GM12878 (cell line): Measurements from ENCODE around the gene SPATA18. TPM values are rescaled to one million over a fixed set of nuclear protein-coding genes. Genes with fewer than 3 reads are reported as not detected.

Source experiments
- ATAC-seq: fragments of 200-7000 bp; cut with Tn5 transposase; 3 replicates; pipeline ENCODE4 v1.9.1; 2020; ENCODE audit warnings: mild to moderate bottlenecking, moderate library complexity
- BruUV-seq: library from RNA; stranded (reverse); fragments of 400-500 nt; replicated peaks from 2 replicates; lab custom pipeline; 2021; lab: Mats Ljungman, UMichigan
- CTCF ChIA-PET: fragments of 300-600 bp; sonication (Branson Sonifier 250); formaldehyde crosslinking; extraction: SDS; loops from one replicate; lab custom pipeline; 2021; ENCODE audit warnings: inconsistent platforms; lab: Yijun Ruan, JAX
- POLR2A ChIA-PET: fragments of 350-600 bp; formaldehyde crosslinking; extraction: SDS; loops from one replicate; lab custom pipeline; 2021; ENCODE audit warnings: inconsistent platforms; lab: Charles Lee
- RAD21 ChIA-PET: fragments of 300-600 bp; sonication (Branson Sonifier 250); formaldehyde crosslinking; loops from one replicate; lab custom pipeline; 2023; ENCODE audit warnings: antibody characterized with exemption; ENCODE audit not compliant: unreplicated experiment; lab: Charles Lee
- SMC1A ChIA-PET: fragments of 300-600 bp; sonication (Branson Sonifier 250); formaldehyde crosslinking; loops from one replicate; lab custom pipeline; 2023; ENCODE audit not compliant: unreplicated experiment, uncharacterized antibody; lab: Charles Lee
- DNase-seq: peaks from one replicate; pipeline ENCODE4 v3.0.0-alpha.2; 2011; ENCODE audit warnings: low read depth, low spot score
- FAIRE-seq: peaks from 3 replicates; lab custom pipeline; 2011; peaks lifted over from hg19 to GRCh38; lab: Jason Lieb, UNC
- H2AFZ ChIP-seq: 2 replicates; pipeline ENCODE4 v1.6.0; 2011; ENCODE audit warnings: low read depth, low read length, control low read depth; ENCODE audit not compliant: control insufficient read depth
- H3K27ac ChIP-seq: 2 replicates; pipeline ENCODE4 v1.5.1; 2011; ENCODE audit warnings: control low read depth; ENCODE audit not compliant: control insufficient read depth, insufficient read depth
- H3K27me3 ChIP-seq, 2 experiments: replicated peaks in 1 of 2; 2 replicates each; pipeline versions ENCODE4 v1.6.0 to v1.6.1; 2011; ENCODE audit warnings: low read length in 1 of 2; ENCODE audit not compliant: control insufficient read depth in 2 of 2, insufficient read depth in 2 of 2
- H3K36me3 ChIP-seq, 2 experiments: 2 replicates each; pipeline ENCODE4 v1.5.1; 2011; ENCODE audit warnings: low read length in 1 of 2; ENCODE audit not compliant: control insufficient read depth in 2 of 2, insufficient read depth in 2 of 2
- H3K4me1 ChIP-seq: 2 replicates; pipeline ENCODE4 v1.6.1; 2011; ENCODE audit warnings: mild to moderate bottlenecking, low read length, moderate library complexity, mixed read lengths; ENCODE audit not compliant: control insufficient read depth, insufficient read depth
- H3K4me2 ChIP-seq: 2 replicates; pipeline ENCODE4 v1.6.0; 2011; ENCODE audit warnings: control low read depth; ENCODE audit not compliant: control insufficient read depth, insufficient read depth
- H3K4me3 ChIP-seq: fragments of 200-600 bp; sonication (generic); 2 replicates; pipeline ENCODE4 v1.5.1; 2016
- H3K79me2 ChIP-seq: 2 replicates; pipeline ENCODE4 v1.6.0; 2011; ENCODE audit warnings: low read length; ENCODE audit not compliant: control insufficient read depth, insufficient read depth
- H3K9ac ChIP-seq: 2 replicates; pipeline ENCODE4 v1.8.0; 2011; ENCODE audit warnings: low read length, control low read depth, mixed read lengths; ENCODE audit not compliant: control insufficient read depth, insufficient read depth
- H3K9me3 ChIP-seq: replicated peaks from 3 replicates; pipeline ENCODE4 v1.5.1; 2011; ENCODE audit warnings: mild to moderate bottlenecking, low read length; ENCODE audit not compliant: control insufficient read depth, insufficient read depth
- H4K20me1 ChIP-seq: 2 replicates; pipeline ENCODE4 v1.6.0; 2011; ENCODE audit not compliant: control insufficient read depth, insufficient read depth
- BCL11A ChIP-seq: IDR thresholded peaks from 2 replicates; pipeline ENCODE4 v1.6.1; 2011; ENCODE audit warnings: low read depth, low read length
- BHLHE40 ChIP-seq, 2 experiments: fragments of 450-650 bp in 1 of 2; IDR thresholded peaks; 2 replicates each; pipeline ENCODE4 v1.6.1; 2011 to 2017; ENCODE audit warnings: low read depth in 2 of 2, borderline replicate concordance in 1 of 2, improper control_type of control experiment in 1 of 2, low read length in 1 of 2, mild to moderate bottlenecking in 1 of 2
- CBX3 ChIP-seq: fragments of 200-600 bp; sonication (generic); IDR thresholded peaks from 2 replicates; pipeline ENCODE4 v1.6.1; 2016; ENCODE audit warnings: low read depth, borderline replicate concordance
- CEBPB ChIP-seq, 2 experiments: fragments of 150-350 bp in 1 of 2; IDR thresholded peaks; 2 replicates each; pipeline ENCODE4 v1.6.1; 2012 to 2014; ENCODE audit warnings: low read depth in 2 of 2, low read length in 2 of 2, borderline replicate concordance in 1 of 2, inconsistent platforms in 1 of 2
- CREM ChIP-seq: IDR thresholded peaks from 2 replicates; pipeline ENCODE4 v1.6.1; 2014; ENCODE audit warnings: antibody characterized with exemption, low read depth
- IKZF2 ChIP-seq, 2 experiments: fragments of 450-650 bp; IDR thresholded peaks; 2 replicates each; pipeline ENCODE4 v1.6.1; 2017; ENCODE audit warnings: mild to moderate bottlenecking in 2 of 2, moderate library complexity in 2 of 2
- PBX3 ChIP-seq: IDR thresholded peaks from 2 replicates; pipeline ENCODE4 v1.6.1; 2011; ENCODE audit warnings: mild to moderate bottlenecking, low read depth, low read length, moderate library complexity; ENCODE audit not compliant: insufficient replicate concordance
- POU2F2 ChIP-seq: IDR thresholded peaks from 3 replicates; pipeline ENCODE4 v1.6.1; 2011; ENCODE audit warnings: low read depth, mild to moderate bottlenecking, low read length, borderline replicate concordance
- RAD21 ChIP-seq: IDR thresholded peaks from 2 replicates; pipeline ENCODE4 v1.6.1; 2011; ENCODE audit warnings: mild to moderate bottlenecking, low read depth, low read length, moderate library complexity; ENCODE audit not compliant: insufficient read depth
- RBBP5 ChIP-seq: fragments of 200-600 bp; sonication (generic); conservative IDR thresholded peaks from 2 replicates; pipeline ENCODE4 v1.6.1; 2016
- RCOR1 ChIP-seq: conservative IDR thresholded peaks from 2 replicates; pipeline ENCODE4 v1.6.1; 2012; ENCODE audit warnings: low read depth, low read length, improper control_type of control experiment
- STAT1 ChIP-seq: fragments of 450-650 bp; conservative IDR thresholded peaks from 2 replicates; pipeline ENCODE4 v1.6.1; 2014; ENCODE audit warnings: antibody characterized with exemption, mild to moderate bottlenecking
- YBX1 ChIP-seq: fragments of 450-650 bp; IDR thresholded peaks from 2 replicates; pipeline ENCODE4 v1.6.1; 2016; ENCODE audit warnings: antibody characterized with exemption
- ZNF207 ChIP-seq: fragments of 450-650 bp; IDR thresholded peaks from 2 replicates; pipeline ENCODE4 v1.6.1; 2014; ENCODE audit warnings: antibody characterized with exemption, mild to moderate bottlenecking, borderline replicate concordance
- ZNF217 ChIP-seq: fragments of 450-650 bp; IDR thresholded peaks from 2 replicates; pipeline ENCODE4 v1.6.1; 2017; ENCODE audit warnings: antibody characterized with exemption, mild to moderate bottlenecking
- WGBS: methylation state at CpG from one replicate; pipeline ENCODE4 v1.1.6; 2016; ENCODE audit warnings: low lambda C conversion rate; ENCODE audit not compliant: insufficient replicate concordance, insufficient coverage; ENCODE audit errors: missing lambda C conversion rate; 5-methylcytosine and 5-hydroxymethylcytosine counted together
- in situ Hi-C: fragments of 300-500 bp; cut with MboI; formaldehyde crosslinking; loops from 9 replicates; pipeline ENCODE4 v1.14.3; 2018; ENCODE audit warnings: mixed read lengths
- intact Hi-C: fragments of 100-400 bp; cut with micrococcal nuclease; formaldehyde crosslinking; loops from one replicate; pipeline ENCODE4 v1.14.2; 2022; ENCODE audit not compliant: unreplicated experiment
- polyA plus RNA-seq, 11 experiments: library from polyadenylated mRNA; depleted of rRNA in 4 of 11; unstranded in 6 of 11; stranded (reverse) in 5 of 11; fragments of >200 nt; fragmentation: Nextera tagmentation in 4 of 11; fragmentation: Illumina TruSeq in 1 of 11; extraction: Ambion mirVana in 4 of 11; extraction: Trizol in 1 of 11; gene quantifications; 1 replicate in 1 of 11; 2 replicates in 10 of 11; pipeline versions ENCODE4 v1.2.1 to v1.2.3, GENCODE V29; 2011 to 2016; ENCODE audit warnings: inconsistent platforms in 2 of 11, missing spikeins in 2 of 11, low read depth in 1 of 11
- total RNA-seq, 4 experiments: library from RNA; depleted of rRNA in 3 of 4; stranded (reverse); fragments of >200 nt in 3 of 4; fragmentation: Illumina TruSeq in 1 of 4; extraction: Trizol in 1 of 4; gene quantifications; 2 replicates each; pipeline versions ENCODE4 v1.2.1 to v1.2.3, GENCODE V29; 2013 to 2021
- TF ChIP-seq, protein P1 (sequence below): fragments of 450-650 bp; IDR thresholded peaks from 2 replicates; pipeline ENCODE4 v1.6.1; 2018; ENCODE audit warnings: mild to moderate bottlenecking, low read depth, moderate library complexity; ENCODE audit not compliant: partially characterized antibody

SPATA18 gene
- total and polyA plus RNA-seq, 10 of the 15 experiments (the other 5 are each of a cell fraction or from before 2014, with no cell fraction given): 0.39 to 4.5 (median 1.9) TPM

GRCh38 chr4:52071791-52072546 lies 20.9 kb downstream of the SPATA18 start:
- H3K4me2 ChIP-seq: no peak overlapping the region
- no peak for DNase-seq
- H2AFZ ChIP-seq: no peak overlapping the region
- no peak overlapping the region for H3K4me3 ChIP-seq
- H4K20me1 ChIP-seq: no peaks in the 10 kb centered on the region
- ChIA-PET CTCF (interaction anchor here (0.6 kb wide), 1 partner anchor 121 kb away, joined by 3 read pairs; no protein-coding TSS in a partner anchor), SMC1A (no interaction called here), POLR2A (no interaction called here), RAD21 (no interaction called here)
- H3K27me3 ChIP-seq: peaks cover 0 to 3% of the 10 kb centered on the region in 2 experiments; a peak in 2 of 4 replicates
- H3K79me2 ChIP-seq: no peaks in the 10 kb centered on the region
- H3K9me3 ChIP-seq: no peaks in the 10 kb centered on the region
- H3K4me1 ChIP-seq: no peaks in the 10 kb centered on the region
- H3K36me3 ChIP-seq: no peaks in the 10 kb centered on the region
- in situ Hi-C loops: no loop called here
- no peak overlapping the region for H3K9ac ChIP-seq
- BruUV-seq: no TSS peak
- intact Hi-C loops: no loop called here
- H3K27ac ChIP-seq: no peak overlapping the region
- WGBS: 47% methylated on average over 10 of the region's 10 CpGs
- ATAC-seq: no peak
- TF ChIP-seq BCL11A (no peak), CREM (no peak), RAD21 (no peak), RCOR1 (no peak), IKZF2 (IDR thresholded peaks at IDR 0.05) (no peak), CEBPB (IDR thresholded peaks at IDR 0.05; ENCODE audit: borderline replicate concordance in 1 of 2, low read depth in 2 of 2, low read length in 2 of 2) (no peak), ZNF207 (no peak), PBX3 (no peak), RBBP5 (no peak), BHLHE40 (IDR thresholded peaks at IDR 0.05; ENCODE audit: borderline replicate concordance in 1 of 2, low read depth in 2 of 2, low read length in 1 of 2) (no peak), YBX1 (no peak), CBX3 (no peak), ZNF217 (no peak), STAT1 (no peak), POU2F2 (no peak)
- TF ChIP-seq, protein P1, sequence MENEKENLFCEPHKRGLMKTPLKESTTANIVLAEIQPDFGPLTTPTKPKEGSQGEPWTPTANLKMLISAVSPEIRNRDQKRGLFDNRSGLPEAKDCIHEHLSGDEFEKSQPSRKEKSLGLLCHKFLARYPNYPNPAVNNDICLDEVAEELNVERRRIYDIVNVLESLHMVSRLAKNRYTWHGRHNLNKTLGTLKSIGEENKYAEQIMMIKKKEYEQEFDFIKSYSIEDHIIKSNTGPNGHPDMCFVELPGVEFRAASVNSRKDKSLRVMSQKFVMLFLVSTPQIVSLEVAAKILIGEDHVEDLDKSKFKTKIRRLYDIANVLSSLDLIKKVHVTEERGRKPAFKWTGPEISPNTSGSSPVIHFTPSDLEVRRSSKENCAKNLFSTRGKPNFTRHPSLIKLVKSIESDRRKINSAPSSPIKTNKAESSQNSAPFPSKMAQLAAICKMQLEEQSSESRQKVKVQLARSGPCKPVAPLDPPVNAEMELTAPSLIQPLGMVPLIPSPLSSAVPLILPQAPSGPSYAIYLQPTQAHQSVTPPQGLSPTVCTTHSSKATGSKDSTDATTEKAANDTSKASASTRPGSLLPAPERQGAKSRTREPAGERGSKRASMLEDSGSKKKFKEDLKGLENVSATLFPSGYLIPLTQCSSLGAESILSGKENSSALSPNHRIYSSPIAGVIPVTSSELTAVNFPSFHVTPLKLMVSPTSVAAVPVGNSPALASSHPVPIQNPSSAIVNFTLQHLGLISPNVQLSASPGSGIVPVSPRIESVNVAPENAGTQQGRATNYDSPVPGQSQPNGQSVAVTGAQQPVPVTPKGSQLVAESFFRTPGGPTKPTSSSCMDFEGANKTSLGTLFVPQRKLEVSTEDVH: no peak
- no peak for FAIRE-seq
